Stomach smooth muscle (tissue), 2 donors: Measurements from ENCODE around the gene MMS19.

ENCODE experiments used
- H3K27ac ChIP-seq: one replicate; pipeline ENCODE4 v1.7.0; 2013; ENCODE audit warnings: mild to moderate bottlenecking, low read length, inconsistent platforms
- H3K27me3 ChIP-seq, 2 donors: one replicate each; pipeline ENCODE4 v1.7.0; 2013; ENCODE audit warnings: low read length in 2 of 2; ENCODE audit not compliant: insufficient read depth in 2 of 2, control insufficient read depth in 1 of 2
- H3K36me3 ChIP-seq, 2 donors: one replicate each; pipeline ENCODE4 v1.7.0; 2013; ENCODE audit warnings: low read length in 2 of 2; ENCODE audit not compliant: control insufficient read depth in 2 of 2, insufficient read depth in 2 of 2
- H3K4me1 ChIP-seq: one replicate; pipeline ENCODE4 v1.7.0; 2013; ENCODE audit warnings: low read length; ENCODE audit not compliant: control insufficient read depth, insufficient read depth
- H3K4me3 ChIP-seq, 2 donors: one replicate each; pipeline ENCODE4 v1.7.0; 2013; ENCODE audit warnings: low read length in 2 of 2
- H3K9ac ChIP-seq, 2 donors: one replicate each; pipeline ENCODE4 v1.7.0; 2013; ENCODE audit warnings: low read length in 2 of 2, mild to moderate bottlenecking in 1 of 2
- H3K9me3 ChIP-seq, 2 donors: one replicate each; pipeline ENCODE4 v1.7.0; 2013; ENCODE audit warnings: low read length in 2 of 2; ENCODE audit not compliant: control insufficient read depth in 2 of 2
- donor health status: healthy.
- donor health status: Pancreatic carcinoma.

MMS19 gene

DNA sequence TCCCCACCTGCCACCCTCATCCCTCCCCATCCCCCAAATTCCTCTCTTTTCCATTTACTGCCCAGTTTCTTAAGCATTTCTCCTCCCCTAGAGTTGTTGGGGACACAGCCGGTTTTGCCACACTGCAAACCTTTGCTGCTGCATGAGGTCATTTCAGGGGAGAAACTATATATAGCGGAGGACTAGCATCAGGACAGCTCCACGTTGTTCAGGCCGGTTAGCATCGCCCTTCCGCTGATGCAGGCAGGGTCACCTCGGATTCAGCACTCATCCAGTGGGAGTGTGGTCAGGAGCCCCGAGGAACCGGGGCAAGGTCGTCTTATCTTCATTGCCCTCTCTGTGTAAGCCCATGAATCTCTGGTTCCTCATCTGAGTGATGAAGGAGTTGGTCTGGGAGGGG lies 16.1 kb upstream of the MMS19 start:
- H3K27me3 ChIP-seq, result no peaks in the 10 kb centered on the region
- H3K4me1 ChIP-seq, result peaks cover 24% of the 10 kb centered on the region
- no peak overlapping the region for H3K27ac ChIP-seq
- H3K9me3 ChIP-seq, result no peaks in the 10 kb centered on the region
- no peaks in the 10 kb centered on the region for H3K36me3 ChIP-seq
- H3K4me3 ChIP-seq, result no peak overlapping the region
- H3K9ac ChIP-seq, result no peak overlapping the region

- Histone ChIP-seq H3K9me3 (no peaks in the 10 kb centered on the region), H3K27ac (no peak overlapping the region), H3K4me1 (peaks cover 17% of the 10 kb centered on the region), H3K36me3 (no peaks in the 10 kb centered on the region), H3K9ac (no peak overlapping the region), H3K27me3 (no peaks in the 10 kb centered on the region), H3K4me3 (no peak overlapping the region)
These were observed 14.8 kb upstream of the MMS19 start for GRCh38 chr10:97512993-97513392.

GRCh38 chr10:97511711-97512440 lies 13.7 kb upstream of the MMS19 start:
- peaks cover 11% of the 10 kb centered on the region for H3K4me1 ChIP-seq
- no peaks in the 10 kb centered on the region for H3K27me3 ChIP-seq
- H3K9ac ChIP-seq, result no peak overlapping the region
- H3K9me3 ChIP-seq, result no peaks in the 10 kb centered on the region
- no peak overlapping the region for H3K27ac ChIP-seq
- H3K36me3 ChIP-seq, result no peaks in the 10 kb centered on the region
- no peak overlapping the region for H3K4me3 ChIP-seq

DNA sequence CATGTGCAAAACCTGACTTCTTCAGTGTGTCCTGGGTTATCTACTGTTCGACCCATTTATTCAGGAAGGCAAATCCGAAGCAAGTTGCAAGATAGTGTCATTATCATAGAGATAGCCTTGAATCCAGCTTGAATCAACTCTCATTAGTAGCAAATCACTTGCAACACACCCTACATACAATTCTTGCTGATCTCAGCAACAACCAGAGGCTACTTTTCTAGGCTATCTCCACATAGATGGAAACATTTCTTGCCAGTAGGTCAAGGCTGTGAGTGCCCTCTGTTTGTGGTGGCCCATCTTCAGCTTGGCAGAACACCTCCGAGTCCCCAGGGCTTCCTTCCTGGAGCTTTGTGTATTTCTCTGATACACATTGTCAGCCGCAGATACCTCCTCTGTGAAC lies 12.5 kb upstream of the MMS19 start:
- H3K27ac ChIP-seq, result no peak overlapping the region
- H3K27me3 ChIP-seq, result no peaks in the 10 kb centered on the region
- no peak overlapping the region for H3K9ac ChIP-seq
- H3K9me3 ChIP-seq, result no peaks in the 10 kb centered on the region
- H3K4me1 ChIP-seq, result peaks cover 11% of the 10 kb centered on the region
- no peak overlapping the region for H3K4me3 ChIP-seq
- no peaks in the 10 kb centered on the region for H3K36me3 ChIP-seq

- Histone ChIP-seq H3K36me3 (no peaks in the 10 kb centered on the region), H3K4me1 (peaks cover 11% of the 10 kb centered on the region), H3K27ac (no peak overlapping the region), H3K9ac (no peak overlapping the region), H3K9me3 (no peaks in the 10 kb centered on the region), H3K4me3 (no peak overlapping the region), H3K27me3 (no peaks in the 10 kb centered on the region)
These were observed 11.0 kb upstream of the MMS19 start for GRCh38 chr10:97509120-97509680.

DNA sequence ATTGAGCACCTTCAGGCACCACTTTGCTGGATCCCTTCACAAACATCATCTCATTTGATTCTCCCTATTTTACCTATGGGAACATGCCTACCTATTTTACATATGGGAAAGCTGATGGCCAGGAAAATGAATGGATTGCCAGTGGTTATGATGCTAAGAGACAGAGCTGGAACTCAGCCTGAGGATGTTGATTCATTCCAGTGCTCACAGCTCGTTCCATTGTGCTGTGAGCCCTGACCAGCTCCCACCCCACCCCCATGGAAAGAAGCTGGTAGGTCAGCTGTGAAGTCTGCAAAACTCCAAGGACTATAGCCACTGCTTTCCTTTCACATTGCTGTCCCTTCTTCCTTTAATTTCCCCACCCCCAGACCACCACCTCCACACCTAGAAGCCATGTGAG lies 10.1 kb upstream of the MMS19 start:
- no peak overlapping the region for H3K27ac ChIP-seq
- no peak overlapping the region for H3K9ac ChIP-seq
- H3K4me3 ChIP-seq, result no peak overlapping the region
- H3K27me3 ChIP-seq, result no peaks in the 10 kb centered on the region
- H3K9me3 ChIP-seq, result no peaks in the 10 kb centered on the region
- no peaks in the 10 kb centered on the region for H3K36me3 ChIP-seq
- H3K4me1 ChIP-seq, result peaks cover 11% of the 10 kb centered on the region

- H3K36me3 ChIP-seq, result no peaks in the 10 kb centered on the region
- H3K4me3 ChIP-seq, result no peak overlapping the region
- H3K9ac ChIP-seq, result no peak overlapping the region
- no peaks in the 10 kb centered on the region for H3K27me3 ChIP-seq
- no peaks in the 10 kb centered on the region for H3K9me3 ChIP-seq
- H3K27ac ChIP-seq, result no peak overlapping the region
- H3K4me1 ChIP-seq, result no peaks in the 10 kb centered on the region
These were observed 8.2 kb upstream of the MMS19 start for GRCh38 chr10:97506199-97506991.

DNA sequence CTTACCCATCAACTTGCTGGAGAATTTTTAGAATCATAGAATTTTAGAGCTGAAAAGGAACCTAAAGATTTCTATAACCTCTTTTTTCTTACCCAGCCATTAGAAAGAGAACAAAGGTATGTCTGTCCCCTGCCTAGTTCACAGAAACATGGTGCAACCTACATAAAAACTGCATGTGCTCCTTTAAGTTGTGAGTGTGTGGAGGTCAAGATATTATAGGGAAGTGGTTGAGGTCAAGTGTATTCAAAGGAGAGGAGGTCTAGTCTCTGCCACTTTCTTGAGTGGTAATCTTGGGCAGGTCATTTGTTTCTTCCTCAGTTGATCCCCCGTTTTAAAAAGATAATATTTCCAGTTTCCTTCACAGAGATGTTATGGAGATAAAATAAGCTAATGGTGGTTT lies 6.9 kb upstream of the MMS19 start:
- Histone ChIP-seq H3K9me3 (no peaks in the 10 kb centered on the region), H3K27me3 (no peaks in the 10 kb centered on the region), H3K9ac (no peak overlapping the region), H3K27ac (no peak overlapping the region), H3K36me3 (no peaks in the 10 kb centered on the region), H3K4me1 (peaks cover 4% of the 10 kb centered on the region), H3K4me3 (no peak overlapping the region)

GRCh38 chr10:97503406-97503805 lies 5.2 kb upstream of the MMS19 start:
- H3K27me3 ChIP-seq, result no peaks in the 10 kb centered on the region
- H3K36me3 ChIP-seq, result no peaks in the 10 kb centered on the region
- no peak overlapping the region for H3K27ac ChIP-seq
- H3K4me3 ChIP-seq, result no peak overlapping the region
- H3K9ac ChIP-seq, result no peak overlapping the region
- no peaks in the 10 kb centered on the region for H3K9me3 ChIP-seq
- H3K4me1 ChIP-seq, result peaks cover 10% of the 10 kb centered on the region

DNA sequence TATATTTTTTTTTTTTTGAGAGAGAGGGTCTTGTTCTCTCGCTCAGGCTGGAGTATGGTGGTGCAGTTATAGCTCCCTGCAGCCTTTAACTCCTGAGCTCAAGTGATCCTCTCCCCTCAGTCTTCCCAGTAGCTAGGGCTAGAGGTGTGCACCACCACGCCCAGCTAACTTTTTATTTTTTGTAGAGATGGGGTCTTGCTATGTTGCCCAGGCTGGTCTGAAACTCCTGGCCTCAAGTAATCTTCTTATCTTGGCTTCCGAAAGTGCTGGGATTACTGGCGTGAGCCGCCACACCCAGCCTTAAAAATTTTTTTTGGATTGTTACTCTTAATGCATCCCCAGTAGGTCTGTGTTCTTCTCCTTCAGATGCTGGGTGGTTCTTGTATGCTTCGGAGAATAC lies 4.7 kb upstream of the MMS19 start:
- peaks cover 10% of the 10 kb centered on the region for H3K4me1 ChIP-seq
- no peaks in the 10 kb centered on the region for H3K27me3 ChIP-seq
- no peaks in the 10 kb centered on the region for H3K9me3 ChIP-seq
- H3K27ac ChIP-seq, result no peak overlapping the region
- no peaks in the 10 kb centered on the region for H3K36me3 ChIP-seq
- no peak overlapping the region for H3K4me3 ChIP-seq
- no peak overlapping the region for H3K9ac ChIP-seq

DNA sequence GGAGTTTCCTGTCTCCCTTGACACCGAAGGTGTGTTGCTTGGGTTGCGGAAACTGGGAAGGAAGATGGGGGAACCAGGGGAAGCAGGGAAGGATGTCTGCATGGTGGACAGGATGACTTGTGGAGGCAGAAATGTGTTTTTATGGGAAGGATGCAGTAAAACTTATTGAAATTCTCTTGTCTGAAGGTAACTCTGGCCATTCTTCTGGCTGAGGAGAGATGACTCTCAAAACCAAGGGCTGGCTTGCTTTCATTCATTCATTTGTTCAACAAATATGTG lies 2.0 kb upstream of the MMS19 start:
- no peaks in the 10 kb centered on the region for H3K36me3 ChIP-seq
- no peaks in the 10 kb centered on the region for H3K27me3 ChIP-seq
- peak overlapping the region; percentile 66 to 99 for H3K4me3 ChIP-seq
- H3K9me3 ChIP-seq, result no peaks in the 10 kb centered on the region
- peaks cover 17% of the 10 kb centered on the region for H3K4me1 ChIP-seq
- H3K27ac ChIP-seq, result no peak overlapping the region
- H3K9ac ChIP-seq, result peak overlapping the region; percentile 13 to 91
